MM.1S (cell line): ENCODE data around the gene SUV39H2.

ENCODE experiments used
- DNase-seq: peaks from one replicate; pipeline ENCODE4 v3.0.0-alpha.2; 2015
- H2AFZ ChIP-seq: fragments of 300-600 bp; sonication (generic); 2 replicates; pipeline ENCODE4 v1.6.0; 2016; ENCODE audit warnings: antibody characterized with exemption, low read length
- H3F3A ChIP-seq: fragments of 300-600 bp; sonication (generic); 2 replicates; pipeline ENCODE4 v1.6.1; 2016; ENCODE audit warnings: mild to moderate bottlenecking, antibody characterized with exemption, low read length, moderate library complexity, mixed read lengths; ENCODE audit not compliant: insufficient read depth
- H3K27ac ChIP-seq: fragments of 300-600 bp; sonication (generic); 2 replicates; pipeline ENCODE4 v1.5.1; 2016; ENCODE audit warnings: mild to moderate bottlenecking, low read length
- H3K27me3 ChIP-seq: fragments of 300-600 bp; sonication (generic); replicated peaks from 2 replicates; pipeline ENCODE4 v1.6.0; 2016; ENCODE audit warnings: low read length; ENCODE audit not compliant: insufficient read depth
- H3K36me3 ChIP-seq: fragments of 300-600 bp; sonication (generic); replicated peaks from 2 replicates; pipeline ENCODE4 v1.6.1; 2016; ENCODE audit warnings: mild to moderate bottlenecking, low read length, mixed read lengths; ENCODE audit not compliant: insufficient read depth
- H3K4me1 ChIP-seq: fragments of 300-600 bp; sonication (generic); 2 replicates; pipeline ENCODE4 v1.6.1; 2016; ENCODE audit warnings: low read length, mixed read lengths
- H3K4me2 ChIP-seq: fragments of 300-600 bp; sonication (generic); 2 replicates; pipeline ENCODE4 v1.6.0; 2016; ENCODE audit warnings: low read depth, low read length
- H3K4me3 ChIP-seq: fragments of 300-600 bp; sonication (generic); 2 replicates; pipeline ENCODE4 v1.5.1; 2016; ENCODE audit warnings: low read length, mixed read lengths
- H3K79me2 ChIP-seq: fragments of 300-600 bp; sonication (generic); 2 replicates; pipeline ENCODE4 v1.6.1; 2016; ENCODE audit warnings: mixed run types, low read length, mixed read lengths
- H3K9ac ChIP-seq: fragments of 300-600 bp; sonication (generic); 2 replicates; pipeline ENCODE4 v1.6.1; 2016; ENCODE audit warnings: low read length, mixed read lengths
- H3K9me2 ChIP-seq: fragments of 300-600 bp; sonication (generic); replicated peaks from 2 replicates; pipeline ENCODE4 v1.6.1; 2016; ENCODE audit warnings: mild to moderate bottlenecking, low read length, mixed read lengths; ENCODE audit not compliant: insufficient read depth
- H3K9me3 ChIP-seq: fragments of 300-600 bp; sonication (generic); replicated peaks from 2 replicates; pipeline ENCODE4 v1.6.1; 2016; ENCODE audit warnings: mild to moderate bottlenecking, low read length, mixed read lengths; ENCODE audit not compliant: insufficient read depth
- H4K20me1 ChIP-seq: fragments of 300-600 bp; sonication (generic); 2 replicates; pipeline ENCODE4 v1.6.1; 2016; ENCODE audit warnings: mild to moderate bottlenecking, low read length, moderate library complexity, mixed read lengths; ENCODE audit not compliant: insufficient read depth
- EZH2 ChIP-seq: fragments of 300-600 bp; sonication (generic); optimal IDR thresholded peaks from 2 replicates; pipeline ENCODE3; 2017; ENCODE audit warnings: low read depth, mild to moderate bottlenecking, antibody characterized with exemption, low read length, mixed read lengths
- EZH2phosphoT487 ChIP-seq: fragments of 300-600 bp; sonication (generic); IDR thresholded peaks from 2 replicates; pipeline ENCODE4 v1.6.1; 2018; ENCODE audit warnings: antibody characterized with exemption, low read length
- TF ChIP-seq, protein P1 (sequence below): fragments of 300-600 bp; sonication (generic); IDR thresholded peaks from 2 replicates; pipeline ENCODE4 v1.5.1; 2016; ENCODE audit warnings: antibody characterized with exemption, low read length, mixed read lengths

SUV39H2 gene

DNA sequence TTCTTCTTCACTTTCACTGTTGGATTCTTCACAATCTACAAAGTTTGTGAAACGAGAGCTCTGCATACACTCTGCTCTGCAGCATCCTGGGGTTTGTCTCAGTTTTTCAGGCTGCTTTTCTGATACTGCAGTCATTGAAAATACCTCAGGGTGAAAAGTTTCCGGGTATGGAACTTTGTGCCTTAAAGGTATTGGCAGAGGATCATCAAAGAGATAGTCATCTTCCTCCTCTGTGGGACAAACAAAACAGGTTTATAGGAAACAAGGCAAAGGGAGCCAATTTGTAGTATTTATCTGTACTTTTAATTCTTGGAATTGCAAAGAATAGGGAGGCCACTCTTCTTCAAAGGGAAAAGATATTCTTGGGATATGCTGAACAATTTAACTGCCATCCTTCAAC, 30.4 kb downstream of the SUV39H2 start:
- TF ChIP-seq EZH2 (no peak), EZH2phosphoT487 (no peak)
- TF ChIP-seq, protein P1, sequence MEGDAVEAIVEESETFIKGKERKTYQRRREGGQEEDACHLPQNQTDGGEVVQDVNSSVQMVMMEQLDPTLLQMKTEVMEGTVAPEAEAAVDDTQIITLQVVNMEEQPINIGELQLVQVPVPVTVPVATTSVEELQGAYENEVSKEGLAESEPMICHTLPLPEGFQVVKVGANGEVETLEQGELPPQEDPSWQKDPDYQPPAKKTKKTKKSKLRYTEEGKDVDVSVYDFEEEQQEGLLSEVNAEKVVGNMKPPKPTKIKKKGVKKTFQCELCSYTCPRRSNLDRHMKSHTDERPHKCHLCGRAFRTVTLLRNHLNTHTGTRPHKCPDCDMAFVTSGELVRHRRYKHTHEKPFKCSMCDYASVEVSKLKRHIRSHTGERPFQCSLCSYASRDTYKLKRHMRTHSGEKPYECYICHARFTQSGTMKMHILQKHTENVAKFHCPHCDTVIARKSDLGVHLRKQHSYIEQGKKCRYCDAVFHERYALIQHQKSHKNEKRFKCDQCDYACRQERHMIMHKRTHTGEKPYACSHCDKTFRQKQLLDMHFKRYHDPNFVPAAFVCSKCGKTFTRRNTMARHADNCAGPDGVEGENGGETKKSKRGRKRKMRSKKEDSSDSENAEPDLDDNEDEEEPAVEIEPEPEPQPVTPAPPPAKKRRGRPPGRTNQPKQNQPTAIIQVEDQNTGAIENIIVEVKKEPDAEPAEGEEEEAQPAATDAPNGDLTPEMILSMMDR: no peak
- Histone ChIP-seq H3K4me2 (no peak overlapping the region), H2AFZ (no peak overlapping the region), H3K9me2 (no peaks in the 10 kb centered on the region), H3K36me3 (peaks cover 13% of the 10 kb centered on the region), H3K4me1 (no peaks in the 10 kb centered on the region), H3K9ac (no peak overlapping the region), H3K27me3 (no peaks in the 10 kb centered on the region), H3F3A (peaks cover 3% of the 10 kb centered on the region; the same call in 1 of the 2 replicates), H4K20me1 (no peaks in the 10 kb centered on the region), H3K4me3 (no peak overlapping the region), H3K27ac (no peak overlapping the region), H3K9me3 (no peaks in the 10 kb centered on the region), H3K79me2 (peaks cover 50% of the 10 kb centered on the region)
- no peak for DNase-seq

DNA sequence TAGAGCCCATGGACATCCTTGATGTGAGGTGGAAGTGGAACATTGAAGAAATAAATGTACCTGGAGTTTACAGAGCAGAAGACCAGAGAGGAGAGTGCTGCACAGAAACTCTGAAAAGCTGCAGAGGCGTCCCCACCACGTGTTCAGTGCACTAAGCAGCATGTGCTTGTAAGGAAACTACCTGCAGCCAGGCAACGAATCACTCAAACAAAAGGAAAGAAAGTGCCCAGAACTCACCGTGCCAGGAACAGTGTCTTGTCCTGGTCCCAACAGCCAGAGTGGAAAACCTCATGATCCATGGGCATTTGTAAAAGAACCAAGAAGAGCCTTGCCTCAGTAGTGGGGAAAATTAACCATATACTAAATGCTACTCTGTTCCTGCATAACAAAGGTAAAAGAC, 32.3 kb downstream of the SUV39H2 start:
- no peaks in the 10 kb centered on the region for H3K27me3 ChIP-seq
- no peaks in the 10 kb centered on the region for H3K9me3 ChIP-seq
- no peaks in the 10 kb centered on the region for H4K20me1 ChIP-seq
- peaks cover 64% of the 10 kb centered on the region for H3K79me2 ChIP-seq
- no peak overlapping the region for H3K27ac ChIP-seq
- no peak for DNase-seq
- H2AFZ ChIP-seq: no peak overlapping the region
- no peak overlapping the region for H3K4me2 ChIP-seq
- H3F3A ChIP-seq: peaks cover 3% of the 10 kb centered on the region; the same call in 1 of the 2 replicates
- H3K4me1 ChIP-seq: no peaks in the 10 kb centered on the region
- peaks cover 13% of the 10 kb centered on the region for H3K36me3 ChIP-seq
- no peak for TF ChIP-seq EZH2
- TF ChIP-seq, protein P1: no peak
- no peak for TF ChIP-seq EZH2phosphoT487
- H3K9me2 ChIP-seq: no peaks in the 10 kb centered on the region
- H3K9ac ChIP-seq: no peak overlapping the region
- no peak overlapping the region for H3K4me3 ChIP-seq

GRCh38 chr10:14911801-14912200, 33.1 kb downstream of the SUV39H2 start:
- no peaks in the 10 kb centered on the region for H3K9me2 ChIP-seq
- no peak overlapping the region for H3K4me2 ChIP-seq
- TF ChIP-seq EZH2phosphoT487 (no peak), EZH2 (no peak)
- TF ChIP-seq, protein P1: no peak
- H3F3A ChIP-seq: peaks cover 3% of the 10 kb centered on the region; the same call in 1 of the 2 replicates
- no peak overlapping the region for H3K4me3 ChIP-seq
- H3K27me3 ChIP-seq: no peaks in the 10 kb centered on the region
- no peaks in the 10 kb centered on the region for H3K4me1 ChIP-seq
- peaks cover 18% of the 10 kb centered on the region for H3K36me3 ChIP-seq
- H3K27ac ChIP-seq: no peak overlapping the region
- H3K79me2 ChIP-seq: peaks cover 71% of the 10 kb centered on the region
- H4K20me1 ChIP-seq: no peaks in the 10 kb centered on the region
- H3K9ac ChIP-seq: no peak overlapping the region
- H2AFZ ChIP-seq: no peak overlapping the region
- DNase-seq: no peak
- H3K9me3 ChIP-seq: no peaks in the 10 kb centered on the region
